Measurements from ENCODE around the gene PIK3IP1.

Gene PIK3IP1

GRCh38 chr22:31305194-31305593 is 12.9 kb upstream of the PIK3IP1 start:
- DNase-seq = no peak

GRCh38 chr22:31302537-31302936 is 10.2 kb upstream of the PIK3IP1 start:
- DNase-seq = no peak

- no peak for DNase-seq
These were observed 9.7 kb upstream of the PIK3IP1 start for GRCh38 chr22:31302006-31302405.

- no peak for DNase-seq
These were observed 8.6 kb upstream of the PIK3IP1 start for GRCh38 chr22:31300896-31301295.

GRCh38 chr22:31295831-31296657 is 3.8 kb upstream of the PIK3IP1 start:
- peak; percentile 35 for DNase-seq

GRCh38 chr22:31295360-31295759 is 3.1 kb upstream of the PIK3IP1 start:
- DNase-seq = no peak

GRCh38 chr22:31291481-31292235 is 630 bp downstream of the PIK3IP1 start:
- DNase-seq = peak; percentile 27

GRCh38 chr22:31290494-31291471 is 1.5 kb downstream of the PIK3IP1 start:
- peak; percentile 90 for DNase-seq

GRCh38 chr22:31289344-31289743 is 2.9 kb downstream of the PIK3IP1 start:
- no peak for DNase-seq

- no peak for DNase-seq
These were observed 3.6 kb downstream of the PIK3IP1 start for GRCh38 chr22:31288496-31289240.

GRCh38 chr22:31287818-31288495 is 4.3 kb downstream of the PIK3IP1 start:
- DNase-seq = no peak

- no peak for DNase-seq
These were observed 5.7 kb downstream of the PIK3IP1 start for GRCh38 chr22:31286360-31287255.

GRCh38 chr22:31284281-31285155 is 7.8 kb downstream of the PIK3IP1 start:
- no peak for DNase-seq

GRCh38 chr22:31282748-31283468 is 9.4 kb downstream of the PIK3IP1 start:
- no peak for DNase-seq

GRCh38 chr22:31281733-31282132 is 10.6 kb downstream of the PIK3IP1 start:
- no peak for DNase-seq

GRCh38 chr22:31279821-31280505 is 12.3 kb downstream of the PIK3IP1 start:
- DNase-seq = no peak

- DNase-seq = no peak
These were observed 13.0 kb downstream of the PIK3IP1 start for GRCh38 chr22:31279327-31279669.

- DNase-seq = no peak
These were observed 13.5 kb downstream of the PIK3IP1 start for GRCh38 chr22:31278626-31279326.
